H1 (cell line): ENCODE measurements around the gene INTS7. TPM values are rescaled to one million over a fixed set of nuclear protein-coding genes. Genes with fewer than 3 reads are reported as not detected.

Experiments
- CTCF ChIA-PET: fragments of 300-600 bp; sonication (Branson Sonifier 250); formaldehyde crosslinking; loops from one replicate; lab custom pipeline; 2021; ENCODE audit not compliant: partially characterized antibody; lab: Charles Lee
- POLR2A ChIA-PET: fragments of 300-600 bp; sonication (Branson Sonifier 250); formaldehyde crosslinking; loops from one replicate; lab custom pipeline; 2021; ENCODE audit warnings: inconsistent platforms; ENCODE audit not compliant: partially characterized antibody; lab: Charles Lee
- DNase-seq, 2 experiments: peaks; one replicate each; pipeline versions ENCODE4 v3.0.0 to v3.0.0-alpha.2; 2010 to 2022; ENCODE audit warnings: low spot score in 2 of 2, low read depth in 1 of 2, mixed read lengths in 1 of 2
- FAIRE-seq: peaks from 2 replicates; lab custom pipeline; 2011; peaks lifted over from hg19 to GRCh38; lab: Jason Lieb, UNC
- H2AFZ ChIP-seq: 2 replicates; pipeline ENCODE4 v1.8.1; 2012; ENCODE audit warnings: low read length, inconsistent platforms
- H2AK5ac ChIP-seq: 2 replicates; pipeline ENCODE4 v1.6.1; 2013; ENCODE audit warnings: low read depth, low read length
- H2BK120ac ChIP-seq: replicated peaks from 2 replicates; pipeline ENCODE3; 2013; ENCODE audit warnings: low read depth, low read length, inconsistent platforms
- H2BK12ac ChIP-seq: 2 replicates; pipeline ENCODE4 v1.6.1; 2013; ENCODE audit warnings: low read depth, low read length
- H2BK15ac ChIP-seq: 2 replicates; pipeline ENCODE4 v1.6.1; 2013; ENCODE audit warnings: low read length
- H2BK20ac ChIP-seq: 2 replicates; pipeline ENCODE4 v1.6.1; 2013; ENCODE audit warnings: low read length
- H2BK5ac ChIP-seq: 2 replicates; pipeline ENCODE4 v1.6.1; 2013; ENCODE audit warnings: low read depth, low read length
- H3K14ac ChIP-seq: 2 replicates; pipeline ENCODE4 v1.6.1; 2013; ENCODE audit warnings: inconsistent platforms; ENCODE audit not compliant: insufficient read length
- H3K18ac ChIP-seq: 2 replicates; pipeline ENCODE4 v1.6.1; 2013; ENCODE audit warnings: low read length; ENCODE audit errors: extremely low read depth
- H3K23ac ChIP-seq: 2 replicates; pipeline ENCODE4 v1.6.1; 2013; ENCODE audit warnings: inconsistent platforms; ENCODE audit not compliant: insufficient read length
- H3K23me2 ChIP-seq: 2 replicates; pipeline ENCODE4 v1.6.1; 2013; ENCODE audit warnings: low read depth, low read length
- H3K27ac ChIP-seq: 2 replicates; pipeline ENCODE4 v1.6.1; 2011; ENCODE audit warnings: low read depth, low read length, inconsistent platforms
- H3K27me3 ChIP-seq, 4 experiments: replicated peaks in 1 of 4; 1 replicate in 1 of 4; 2 replicates in 3 of 4; pipeline versions ENCODE4 v1.6.1 to v1.8.1; 2011 to 2013; ENCODE audit warnings: low read length in 3 of 4, mild to moderate bottlenecking in 3 of 4, inconsistent platforms in 2 of 4, mixed read lengths in 2 of 4, moderate library complexity in 1 of 4; ENCODE audit not compliant: control insufficient read depth in 3 of 4, insufficient read depth in 3 of 4; ENCODE audit errors: extremely low read depth in 1 of 4
- H3K36me3 ChIP-seq, 4 experiments: 2 replicates each; pipeline versions ENCODE4 v1.6.1 to v1.8.1; 2011 to 2013; ENCODE audit warnings: mild to moderate bottlenecking in 4 of 4, low read length in 3 of 4, moderate library complexity in 2 of 4, control low read depth in 1 of 4, inconsistent platforms in 1 of 4; ENCODE audit not compliant: insufficient read depth in 4 of 4, control insufficient read depth in 2 of 4
- H3K4ac ChIP-seq: replicated peaks from 2 replicates; pipeline ENCODE3; 2013; ENCODE audit warnings: low read length, low read depth, mixed read lengths, inconsistent platforms; ENCODE audit not compliant: insufficient read length
- H3K4me1 ChIP-seq, 4 experiments: replicated peaks in 1 of 4; 1 replicate in 1 of 4; 2 replicates in 3 of 4; pipeline versions ENCODE4 v1.6.1 to v1.8.1; 2011 to 2013; ENCODE audit warnings: low read length in 3 of 4, inconsistent platforms in 2 of 4, mixed read lengths in 1 of 4; ENCODE audit not compliant: insufficient read depth in 4 of 4, control insufficient read depth in 3 of 4
- H3K4me2 ChIP-seq, 2 experiments: 2 replicates each; pipeline versions ENCODE4 v1.6.1 to v1.8.1; 2011 to 2013; ENCODE audit warnings: low read depth in 2 of 2, low read length in 2 of 2, control low read depth in 1 of 2, inconsistent platforms in 1 of 2, mild to moderate bottlenecking in 1 of 2; ENCODE audit not compliant: insufficient read depth in 1 of 2
- H3K4me3 ChIP-seq, 4 experiments: fragments of 200-600, 300-600 bp in 1 of 4; sonication (generic), shearing (Covaris generic), sonication (Bioruptor Twin) in 1 of 4; 2 replicates each; pipeline versions ENCODE4 v1.5.1 to v1.8.1; 2011 to 2016; ENCODE audit warnings: low read length in 4 of 4, low read depth in 3 of 4, control low read depth in 2 of 4, inconsistent platforms in 2 of 4, mild to moderate bottlenecking in 2 of 4, mixed read lengths in 1 of 4, moderate library complexity in 1 of 4; ENCODE audit not compliant: insufficient read depth in 2 of 4; ENCODE audit errors: extremely low read depth in 1 of 4
- H3K56ac ChIP-seq: replicated peaks from 2 replicates; pipeline ENCODE3; 2013; ENCODE audit warnings: low read depth, mild to moderate bottlenecking, mixed read lengths, low read length, inconsistent platforms; ENCODE audit not compliant: insufficient read length
- H3K79me1 ChIP-seq: 2 replicates; pipeline ENCODE4 v1.6.1; 2013; ENCODE audit warnings: low read depth, low read length, control low read depth
- H3K79me2 ChIP-seq, 2 experiments: 2 replicates each; pipeline versions ENCODE4 v1.6.1 to v1.8.1; 2012 to 2013; ENCODE audit warnings: low read length in 2 of 2, mild to moderate bottlenecking in 2 of 2, inconsistent platforms in 1 of 2; ENCODE audit not compliant: insufficient read depth in 2 of 2, control insufficient read depth in 1 of 2
- H3K9ac ChIP-seq, 4 experiments: replicated peaks in 1 of 4; 1 replicate in 1 of 4; 2 replicates in 3 of 4; pipeline versions ENCODE4 v1.6.1 to v1.8.1; 2011 to 2013; ENCODE audit warnings: low read depth in 3 of 4, low read length in 3 of 4, control low read depth in 2 of 4, mild to moderate bottlenecking in 2 of 4, moderate library complexity in 2 of 4, inconsistent platforms in 1 of 4; ENCODE audit errors: extremely low read depth in 1 of 4
- H3K9me3 ChIP-seq, 2 experiments: 2 replicates each; pipeline versions ENCODE4 v1.6.1 to v1.8.1; 2012 to 2013; ENCODE audit warnings: mild to moderate bottlenecking in 2 of 2, moderate library complexity in 2 of 2, control low read depth in 1 of 2, inconsistent platforms in 1 of 2, low read depth in 1 of 2, low read length in 1 of 2, mixed read lengths in 1 of 2; ENCODE audit not compliant: insufficient read depth in 2 of 2
- H4K20me1 ChIP-seq, 2 experiments: replicated peaks in 1 of 2; 2 replicates each; pipeline versions ENCODE3 to v1.8.1; 2011 to 2013; ENCODE audit warnings: inconsistent platforms in 2 of 2, low read length in 2 of 2, mild to moderate bottlenecking in 1 of 2; ENCODE audit not compliant: insufficient read depth in 2 of 2, control insufficient read depth in 1 of 2
- H4K5ac ChIP-seq: 2 replicates; pipeline ENCODE4 v1.6.1; 2013; ENCODE audit warnings: low read length, low read depth, mixed read lengths, inconsistent platforms; ENCODE audit not compliant: insufficient read length
- H4K8ac ChIP-seq: 2 replicates; pipeline ENCODE4 v1.8.0; 2013; ENCODE audit warnings: mild to moderate bottlenecking, moderate library complexity, low read length, inconsistent platforms; ENCODE audit not compliant: insufficient read depth; ENCODE audit errors: extremely low read depth
- H4K91ac ChIP-seq: replicated peaks from 2 replicates; pipeline ENCODE3; 2013; ENCODE audit warnings: low read length, mixed read lengths, inconsistent platforms; ENCODE audit not compliant: insufficient read length
- CBX5 ChIP-seq: fragments of 300-800, 300-1000 bp; sonication (generic); IDR thresholded peaks from 2 replicates; pipeline ENCODE4 v1.7.1; 2016; ENCODE audit warnings: antibody characterized with exemption, low read length, low read depth
- GABPA ChIP-seq: IDR thresholded peaks from 2 replicates; pipeline ENCODE4 v1.6.1; 2011; ENCODE audit warnings: mild to moderate bottlenecking, low read length, moderate library complexity, borderline replicate concordance; ENCODE audit not compliant: insufficient read depth
- HDAC6 ChIP-seq: IDR thresholded peaks from one replicate; pipeline ENCODE4 v1.7.1; 2012; ENCODE audit warnings: low read depth, mild to moderate bottlenecking, inconsistent platforms, low read length, moderate library complexity
- MAFK ChIP-seq: IDR thresholded peaks from 2 replicates; pipeline ENCODE4 v1.6.1; 2012; ENCODE audit warnings: low read depth, mild to moderate bottlenecking, improper control_type of control experiment, low read length
- POLR2A ChIP-seq, 2 experiments: IDR thresholded peaks; 1 replicate in 1 of 2; 2 replicates in 1 of 2; pipeline ENCODE4 v1.6.1; 2011; ENCODE audit warnings: low read depth in 2 of 2, low read length in 2 of 2, mild to moderate bottlenecking in 2 of 2; ENCODE audit errors: control extremely low read depth in 1 of 2
- POU5F1 ChIP-seq: IDR thresholded peaks from 2 replicates; pipeline ENCODE4 v1.6.1; 2011; ENCODE audit warnings: low read depth, mild to moderate bottlenecking, low read length, moderate library complexity
- RAD21 ChIP-seq, 2 experiments: IDR thresholded peaks in 1 of 2; conservative IDR thresholded peaks in 1 of 2; 2 replicates each; pipeline ENCODE4 v1.6.1; 2011; ENCODE audit warnings: low read depth in 2 of 2, low read length in 2 of 2, improper control_type of control experiment in 1 of 2, inconsistent platforms in 1 of 2, mild to moderate bottlenecking in 1 of 2, moderate library complexity in 1 of 2
- RNF2 ChIP-seq: fragments of 200-900, 300-1000 bp; sonication (generic); IDR thresholded peaks from 2 replicates; pipeline ENCODE4 v1.7.1; 2016; ENCODE audit warnings: borderline replicate concordance, low read depth, mild to moderate bottlenecking, antibody characterized with exemption, low read length; ENCODE audit not compliant: poor library complexity, severe bottlenecking; ENCODE audit errors: missing control alignments
- SP2 ChIP-seq: IDR thresholded peaks from 2 replicates; pipeline ENCODE4 v1.6.1; 2012; ENCODE audit warnings: mild to moderate bottlenecking, low read length, inconsistent platforms
- TBP ChIP-seq: IDR thresholded peaks from 2 replicates; pipeline ENCODE4 v1.6.1; 2011; ENCODE audit warnings: low read depth, low read length, improper control_type of control experiment
- TEAD4 ChIP-seq: IDR thresholded peaks from 2 replicates; pipeline ENCODE4 v1.6.1; 2012; ENCODE audit warnings: low read depth, low read length, inconsistent platforms, mixed read lengths
- WGBS, 2 experiments: shearing (Covaris generic) in 1 of 2; methylation state at CpG; one replicate each; pipeline versions ENCODE4 v1.1.6 to v1.1.7; 2013 to 2015; ENCODE audit warnings: low lambda C conversion rate in 2 of 2, mixed read lengths in 2 of 2, inconsistent platforms in 1 of 2, low coverage in 1 of 2, missing lambda C conversion rate in 1 of 2; ENCODE audit not compliant: insufficient replicate concordance in 2 of 2, insufficient coverage in 1 of 2, insufficient read length in 1 of 2; ENCODE audit errors: extremely low coverage in 1 of 2, missing lambda C conversion rate in 1 of 2; 5-methylcytosine and 5-hydroxymethylcytosine counted together
- polyA plus RNA-seq, 7 experiments: library from polyadenylated mRNA; depleted of rRNA in 3 of 7; stranded (reverse) in 5 of 7; unstranded in 2 of 7; fragments of >200 nt in 5 of 7; fragments of 200-250 nt in 2 of 7; gene quantifications; 1 replicate in 5 of 7; 2 replicates in 1 of 7; 4 replicates in 1 of 7; pipeline versions ENCODE4 v1.2.1 to v1.2.3, GENCODE V29; 2011 to 2013; ENCODE audit warnings: missing spikeins in 2 of 7, mixed read lengths in 2 of 7
- total RNA-seq: library from RNA; stranded (reverse); fragmentation: NEBNext Ultra II Directional; extraction: Animal tissue kit (Norgen Biotek cat#: 25700); gene quantifications from 2 replicates; pipeline ENCODE4 v1.2.1, GENCODE V29; 2021

INTS7 gene
- total and polyA plus RNA-seq, 2 of the 8 experiments (the other 6 are each of a cell fraction or from before 2014, with no cell fraction given), result 15.2 to 22.4 TPM

GRCh38 chr1:211928290-211928801 is 107.0 kb downstream of the INTS7 start:
- no peak overlapping the region for H2BK120ac ChIP-seq
- no peaks in the 10 kb centered on the region for H3K9me3 ChIP-seq
- H4K8ac ChIP-seq, result no peak overlapping the region
- no peak for TF ChIP-seq POU5F1
- TF ChIP-seq SP2, result no peak
- TF ChIP-seq MAFK, result no peak
- no peak for TF ChIP-seq CBX5
- TF ChIP-seq RAD21 (IDR thresholded peaks at IDR 0.05 in 1 of 2, conservative IDR thresholded peaks at IDR 0.05 in 1 of 2; ENCODE audit: low read depth in 2 of 2, low read length in 2 of 2), result no peak
- no peak for TF ChIP-seq RNF2
- no peak for TF ChIP-seq POLR2A (IDR thresholded peaks at IDR 0.05; ENCODE audit: control extremely low read depth in 1 of 2, low read depth in 2 of 2, low read length in 2 of 2)
- no peak for TF ChIP-seq TEAD4
- TF ChIP-seq HDAC6, result no peak
- TF ChIP-seq TBP, result no peak
- TF ChIP-seq GABPA, result no peak
- 76% methylated on average over 1 of the region's 1 CpG; no CpG with 5 or more reads in 1 of the 2 experiments for WGBS, 2 experiments
- no peak overlapping the region for H2AK5ac ChIP-seq
- no peak overlapping the region for H3K4ac ChIP-seq
- no peak overlapping the region for H2AFZ ChIP-seq
- no peak overlapping the region for H2BK5ac ChIP-seq
- no peaks in the 10 kb centered on the region for H3K79me2 ChIP-seq
- H3K23ac ChIP-seq, result no peak overlapping the region
- H3K4me1 ChIP-seq, result peaks cover 2 to 15% (median 12%) of the 10 kb centered on the region in 4 experiments; a peak in 6 of 7 replicates
- peak overlapping the region; percentile 13 to 48; a peak in 2 of 4 replicates for H3K4me2 ChIP-seq
- H3K79me1 ChIP-seq, result no peaks in the 10 kb centered on the region
- no peaks in the 10 kb centered on the region for H3K36me3 ChIP-seq
- POLR2A ChIA-PET, result interaction anchor here (1.2 kb wide), 1 partner anchor 10 kb away, joined by 4 read pairs; no protein-coding TSS in a partner anchor
- DNase-seq, result peak in 1 of 2 experiments; percentile 5
- no peaks in the 10 kb centered on the region for H4K20me1 ChIP-seq
- no peak overlapping the region for H4K5ac ChIP-seq
- no peaks in the 10 kb centered on the region for H3K27me3 ChIP-seq
- H3K56ac ChIP-seq, result no peak overlapping the region
- no peaks in the 10 kb centered on the region for H3K23me2 ChIP-seq
- CTCF ChIA-PET, result interaction anchor here (0.6 to 0.9 kb wide), 2 partner anchors 280 to 383 kb away, joined by 3 read pairs; no protein-coding TSS in a partner anchor
- 0 out of 2 replicates have a peak overlapping the region, but pooled peaks have one; percentile 10 for H3K27ac ChIP-seq
- FAIRE-seq, result peak; percentile 42
- H2BK20ac ChIP-seq, result no peak overlapping the region
- no peak overlapping the region for H4K91ac ChIP-seq
- peak overlapping the region in 1 of 4 experiments; percentile 26; a peak in 1 of 8 replicates for H3K4me3 ChIP-seq
- no peak overlapping the region for H3K9ac ChIP-seq
- H3K18ac ChIP-seq, result no peak overlapping the region
- no peak overlapping the region for H3K14ac ChIP-seq
- H2BK15ac ChIP-seq, result no peak overlapping the region
- H2BK12ac ChIP-seq, result no peak overlapping the region
